PC-3 (cell line): ENCODE results near the gene DDX39B.

Experiments
- CTCF ChIP-seq: fragments of 300-600 bp; sonication (generic); conservative IDR thresholded peaks from 2 replicates; pipeline ENCODE4 v1.5.1; 2017; ENCODE audit warnings: antibody characterized with exemption, low read depth, mild to moderate bottlenecking, low read length
- EZH2 ChIP-seq: fragments of 300-600 bp; sonication (generic); IDR thresholded peaks from one replicate; pipeline ENCODE4 v1.6.1; 2017; ENCODE audit warnings: antibody characterized with exemption, mild to moderate bottlenecking, low read length; ENCODE audit not compliant: unreplicated experiment
- EZH2phosphoT487 ChIP-seq: fragments of 300-600 bp; sonication (generic); IDR thresholded peaks from 2 replicates; pipeline ENCODE4 v1.6.1; 2018; ENCODE audit warnings: mild to moderate bottlenecking, antibody characterized with exemption, low read length, borderline replicate concordance

DNA sequence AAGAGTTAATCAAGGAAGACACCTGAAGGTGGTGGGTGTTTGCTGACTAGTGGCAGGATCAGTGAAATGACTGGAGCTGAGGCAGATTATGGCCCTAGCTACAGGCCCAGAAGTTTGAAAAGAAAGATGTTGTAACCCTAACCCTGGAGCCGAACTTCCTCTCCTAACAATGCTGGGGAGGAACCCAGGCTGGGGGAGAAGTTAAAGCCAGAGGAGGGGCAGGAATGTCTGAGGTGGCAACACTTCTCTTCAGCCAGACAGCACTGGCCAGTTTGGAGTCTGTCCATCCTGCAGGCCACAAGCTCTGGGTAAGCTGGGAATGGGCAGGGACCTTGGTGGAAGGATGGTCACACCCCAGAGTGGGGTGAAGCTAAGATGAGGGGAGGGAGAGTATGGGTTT, 44.2 kb upstream of the DDX39B start, which contains the start of gene LST1:
- no peak for TF ChIP-seq EZH2
- no peak for TF ChIP-seq CTCF
- TF ChIP-seq EZH2phosphoT487 = no peak
